Activated CD4-positive, alpha-beta memory T cell treated with anti-CD3 and anti-CD28 coated beads, Interleukin-2, amount 10 ng/mL, durations not matched to agents 7 days and 5 days (primary cell): ENCODE measurements around the gene BNC2. TPM values are rescaled to one million over a fixed set of nuclear protein-coding genes. Genes with fewer than 3 reads are reported as not detected.

Experiments used
- CTCF ChIA-PET: fragments of 350-600 bp; sonication (Branson Sonifier 250); formaldehyde crosslinking; loops from one replicate; lab custom pipeline; 2021; ENCODE audit warnings: antibody characterized with exemption, inconsistent platforms; lab: Charles Lee
- POLR2A ChIA-PET: fragments of 350-600 bp; sonication (Branson Sonifier 250); formaldehyde crosslinking; loops from one replicate; lab custom pipeline; 2021; ENCODE audit warnings: antibody characterized with exemption; lab: Charles Lee
- DNase-seq: peaks from one replicate; pipeline ENCODE4 v3.0.0-alpha.2; 2020
- H3K27ac Mint-ChIP-seq: one replicate; pipeline ENCODE4 v1.8.0; 2021; ENCODE audit warnings: mild to moderate bottlenecking, mixed read lengths
- H3K27me3 Mint-ChIP-seq: one replicate; pipeline ENCODE4 v1.8.0; 2021; ENCODE audit warnings: mixed read lengths
- H3K36me3 Mint-ChIP-seq: one replicate; pipeline ENCODE4 v1.8.0; 2021; ENCODE audit warnings: low read depth, mixed read lengths
- H3K4me1 Mint-ChIP-seq: one replicate; pipeline ENCODE4 v1.8.0; 2021; ENCODE audit warnings: mixed read lengths
- H3K4me3 Mint-ChIP-seq: one replicate; pipeline ENCODE4 v1.8.0; 2021; ENCODE audit warnings: mild to moderate bottlenecking, mixed read lengths
- H3K9me3 Mint-ChIP-seq: one replicate; pipeline ENCODE4 v1.8.0; 2021; ENCODE audit warnings: mixed read lengths
- total RNA-seq, 2 experiments: library from RNA; stranded (reverse); gene quantifications; one replicate each; pipeline ENCODE4 v1.2.3, GENCODE V29; 2021

The BNC2 gene
- total RNA-seq, 2 experiments from 2014 or later: not detected

DNA sequence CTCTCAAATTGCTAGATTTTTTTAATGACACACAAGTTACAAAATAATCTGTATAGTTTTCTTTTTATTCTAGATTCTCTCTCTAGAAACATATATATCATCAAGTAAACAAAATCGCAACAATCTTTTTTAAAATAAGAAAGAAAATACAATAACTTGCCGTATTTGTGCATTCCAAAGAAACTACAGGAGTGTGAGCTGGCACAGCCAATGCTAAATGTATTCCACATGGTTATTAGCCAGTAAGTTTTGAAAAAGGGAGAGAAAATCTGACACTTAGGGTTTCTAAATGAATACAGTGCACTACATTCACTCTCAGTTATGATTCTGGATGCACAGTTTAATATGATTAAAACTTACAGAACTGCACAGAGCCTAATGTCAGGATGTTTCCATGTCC lies 117.9 kb downstream of the BNC2 start:
- CTCF ChIA-PET: no interaction called here

GRCh38 chr9:16750553-16750952 lies 119.9 kb downstream of the BNC2 start:
- POLR2A ChIA-PET: no interaction called here
- DNase-seq: no peak
- CTCF ChIA-PET: no interaction called here
- Mint-ChIP-seq H3K4me1 (no peaks in the 10 kb centered on the region), H3K27me3 (no peaks in the 10 kb centered on the region), H3K4me3 (no peak overlapping the region), H3K27ac (no peak overlapping the region), H3K36me3 (no peaks in the 10 kb centered on the region), H3K9me3 (peaks cover 8% of the 10 kb centered on the region)

More for the DNA sequence above, 117.9 kb downstream of the BNC2 start:
- DNase-seq: no peak
- Mint-ChIP-seq H3K4me1 (no peaks in the 10 kb centered on the region), H3K27ac (no peak overlapping the region), H3K9me3 (peaks cover 5% of the 10 kb centered on the region), H3K27me3 (no peaks in the 10 kb centered on the region), H3K4me3 (no peak overlapping the region), H3K36me3 (no peaks in the 10 kb centered on the region)
- POLR2A ChIA-PET: no interaction called here

- CTCF ChIA-PET: no interaction called here
- Mint-ChIP-seq H3K27me3 (no peaks in the 10 kb centered on the region), H3K36me3 (no peaks in the 10 kb centered on the region), H3K4me1 (no peaks in the 10 kb centered on the region), H3K9me3 (peaks cover 6% of the 10 kb centered on the region), H3K4me3 (no peak overlapping the region), H3K27ac (no peak overlapping the region)
- no peak for DNase-seq
- POLR2A ChIA-PET: no interaction called here
Measured at GRCh38 chr9:16745359-16745758, 125.1 kb downstream of the BNC2 start.

DNA sequence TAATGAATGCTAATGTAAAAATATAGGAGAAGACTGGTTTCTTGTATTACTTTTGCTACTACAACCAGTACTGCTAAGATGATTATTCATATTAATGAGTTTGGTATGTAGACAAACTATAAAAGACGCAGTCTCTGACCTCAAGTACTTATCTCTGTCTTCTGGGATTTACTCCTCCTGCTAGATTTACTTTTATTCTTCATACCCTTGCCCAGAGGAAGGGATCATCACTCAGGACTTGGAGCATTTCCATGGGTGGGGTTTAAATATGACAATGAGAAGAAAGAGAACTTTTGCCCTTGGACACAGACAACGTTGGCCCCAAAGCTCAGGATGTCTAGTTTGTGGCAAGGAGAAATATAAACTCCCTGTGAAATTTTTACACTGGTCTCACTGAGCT lies 126.1 kb downstream of the BNC2 start:
- no peak overlapping the region for H3K4me3 Mint-ChIP-seq
- peaks cover 9% of the 10 kb centered on the region for H3K9me3 Mint-ChIP-seq
- CTCF ChIA-PET: no interaction called here
- no peak overlapping the region for H3K27ac Mint-ChIP-seq
- H3K4me1 Mint-ChIP-seq: no peaks in the 10 kb centered on the region
- no peak for DNase-seq
- H3K36me3 Mint-ChIP-seq: no peaks in the 10 kb centered on the region
- H3K27me3 Mint-ChIP-seq: no peaks in the 10 kb centered on the region
- POLR2A ChIA-PET: no interaction called here

DNA sequence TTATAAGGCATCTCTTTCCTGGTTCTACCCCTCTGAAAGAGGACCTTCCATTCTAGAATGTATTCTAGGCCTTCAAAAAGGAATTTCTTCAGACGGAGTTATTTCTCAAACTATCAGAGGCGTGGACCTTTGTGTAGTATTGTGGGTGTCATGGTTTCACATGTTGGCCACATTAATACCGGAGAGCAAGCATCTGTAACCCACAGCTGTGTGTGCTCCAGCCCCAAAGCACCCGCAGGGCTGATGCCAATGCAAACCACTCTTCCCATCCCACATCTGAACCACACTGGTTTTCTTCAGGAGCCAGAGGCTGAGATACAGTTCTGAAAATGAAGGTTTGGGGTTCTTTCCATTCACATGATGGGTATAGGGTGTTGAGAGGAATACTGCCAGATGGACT lies 127.1 kb downstream of the BNC2 start:
- CTCF ChIA-PET: no interaction called here
- Mint-ChIP-seq H3K27ac (no peak overlapping the region), H3K27me3 (no peaks in the 10 kb centered on the region), H3K36me3 (no peaks in the 10 kb centered on the region), H3K9me3 (peaks cover 9% of the 10 kb centered on the region), H3K4me1 (no peaks in the 10 kb centered on the region), H3K4me3 (no peak overlapping the region)
- no peak for DNase-seq
- POLR2A ChIA-PET: no interaction called here

- POLR2A ChIA-PET: no interaction called here
Measured at GRCh38 chr9:16735001-16735400, 135.5 kb downstream of the BNC2 start.

GRCh38 chr9:16732546-16732945 lies 137.9 kb downstream of the BNC2 start:
- no peak overlapping the region for H3K27ac Mint-ChIP-seq
- peaks cover 2% of the 10 kb centered on the region for H3K27me3 Mint-ChIP-seq
- H3K4me1 Mint-ChIP-seq: no peaks in the 10 kb centered on the region
- no peaks in the 10 kb centered on the region for H3K9me3 Mint-ChIP-seq
- no peak for DNase-seq
- POLR2A ChIA-PET: no interaction called here
- no peak overlapping the region for H3K4me3 Mint-ChIP-seq
- CTCF ChIA-PET: no interaction called here
- H3K36me3 Mint-ChIP-seq: no peaks in the 10 kb centered on the region

More at GRCh38 chr9:16735001-16735400, 135.5 kb downstream of the BNC2 start:
- no peak overlapping the region for H3K4me3 Mint-ChIP-seq
- H3K36me3 Mint-ChIP-seq: no peaks in the 10 kb centered on the region
- no peak overlapping the region for H3K27ac Mint-ChIP-seq
- CTCF ChIA-PET: no interaction called here
- no peaks in the 10 kb centered on the region for H3K27me3 Mint-ChIP-seq
- H3K9me3 Mint-ChIP-seq: peaks cover 2% of the 10 kb centered on the region
- no peaks in the 10 kb centered on the region for H3K4me1 Mint-ChIP-seq
- DNase-seq: no peak

DNA sequence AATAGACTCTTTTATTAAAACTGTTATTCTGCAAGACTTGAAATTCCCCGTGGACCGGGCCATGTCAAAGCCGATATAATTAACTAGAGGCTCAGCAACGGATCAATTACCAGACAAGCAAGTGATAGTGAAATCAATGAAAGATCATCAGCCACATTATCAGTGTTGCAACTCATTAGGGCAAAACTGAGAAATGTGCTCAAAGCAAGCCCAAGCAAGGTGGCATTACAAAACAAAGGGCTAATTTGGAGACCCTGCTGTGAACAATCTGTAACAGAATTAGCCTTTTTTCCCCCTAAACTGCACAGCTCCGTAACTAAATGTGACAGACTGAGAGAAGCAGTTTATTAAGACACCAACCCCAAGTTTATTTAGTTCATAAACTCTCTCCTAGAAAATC lies 140.3 kb downstream of the BNC2 start:
- H3K4me1 Mint-ChIP-seq: no peaks in the 10 kb centered on the region
- ChIA-PET POLR2A (no interaction called here), CTCF (no interaction called here)
- no peaks in the 10 kb centered on the region for H3K9me3 Mint-ChIP-seq
- H3K4me3 Mint-ChIP-seq: no peak overlapping the region
- no peak for DNase-seq
- peaks cover 17% of the 10 kb centered on the region for H3K27me3 Mint-ChIP-seq
- no peaks in the 10 kb centered on the region for H3K36me3 Mint-ChIP-seq
- H3K27ac Mint-ChIP-seq: no peak overlapping the region

DNA sequence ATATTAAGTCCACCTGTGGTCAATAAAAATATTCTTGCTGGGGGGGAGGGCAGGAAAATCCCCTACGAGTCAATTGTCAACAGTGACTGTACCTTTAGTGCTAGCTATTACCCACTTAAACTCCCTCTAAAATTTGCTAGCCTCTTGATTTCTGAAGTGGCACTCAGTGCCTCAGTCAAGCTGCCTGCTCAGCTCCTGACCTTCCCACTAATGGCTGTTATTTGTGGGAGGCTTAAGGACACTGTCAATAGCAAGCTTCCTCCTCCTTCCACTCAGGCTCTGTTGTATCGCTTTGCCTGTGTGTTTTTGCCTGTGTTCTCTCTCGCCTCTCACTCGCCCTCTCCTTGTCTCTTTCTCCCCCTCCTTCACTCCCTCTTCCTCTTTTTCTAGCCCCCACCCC lies 140.8 kb downstream of the BNC2 start:
- H3K27me3 Mint-ChIP-seq: peaks cover 17% of the 10 kb centered on the region
- no peaks in the 10 kb centered on the region for H3K4me1 Mint-ChIP-seq
- no peak for DNase-seq
- CTCF ChIA-PET: no interaction called here
- H3K4me3 Mint-ChIP-seq: no peak overlapping the region
- no peaks in the 10 kb centered on the region for H3K36me3 Mint-ChIP-seq
- POLR2A ChIA-PET: no interaction called here
- no peak overlapping the region for H3K27ac Mint-ChIP-seq
- H3K9me3 Mint-ChIP-seq: no peaks in the 10 kb centered on the region

- Mint-ChIP-seq H3K27me3 (peaks cover 17% of the 10 kb centered on the region), H3K4me3 (no peak overlapping the region), H3K27ac (no peak overlapping the region), H3K4me1 (no peaks in the 10 kb centered on the region), H3K36me3 (no peaks in the 10 kb centered on the region), H3K9me3 (no peaks in the 10 kb centered on the region)
- DNase-seq: no peak
- ChIA-PET CTCF (no interaction called here), POLR2A (no interaction called here)
Measured at GRCh38 chr9:16728137-16728508, 142.3 kb downstream of the BNC2 start.

DNA sequence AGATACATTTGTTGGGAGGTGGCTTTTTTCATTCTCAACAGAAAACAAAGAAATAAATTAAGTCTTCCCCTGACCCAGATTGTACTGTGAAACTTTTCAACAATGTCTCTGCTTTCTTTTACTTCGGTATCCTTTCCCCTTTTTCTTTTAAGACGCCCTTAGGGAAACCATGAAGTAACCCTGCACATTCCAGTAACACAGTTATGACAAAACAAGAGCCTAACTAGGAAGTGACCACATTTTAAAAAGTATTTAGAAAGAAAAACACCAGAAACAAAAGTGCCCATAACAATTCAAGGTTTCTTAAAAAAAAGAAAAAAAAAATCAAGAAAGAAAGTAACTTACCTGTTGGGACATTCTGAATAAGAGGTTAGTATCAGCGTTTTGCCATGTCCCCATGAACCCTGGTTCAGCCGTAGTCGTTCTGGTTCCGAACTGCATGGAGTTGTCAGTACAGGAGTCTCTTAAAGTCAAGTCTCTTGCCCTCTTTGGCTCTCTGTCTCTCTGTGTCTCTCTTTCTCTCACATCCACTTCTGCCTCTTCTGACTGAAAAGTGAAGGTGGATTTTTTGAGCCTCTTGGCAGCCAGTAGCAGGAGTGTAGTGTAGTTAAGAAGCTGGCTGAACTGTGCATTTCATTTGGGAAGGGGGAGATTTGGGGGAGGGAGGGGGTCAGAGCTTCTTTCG lies 142.9 kb downstream of the BNC2 start:
- POLR2A ChIA-PET: no interaction called here
- no peak for DNase-seq
- Mint-ChIP-seq H3K36me3 (no peaks in the 10 kb centered on the region), H3K4me3 (no peak overlapping the region), H3K9me3 (no peaks in the 10 kb centered on the region), H3K27me3 (peaks cover 17% of the 10 kb centered on the region), H3K27ac (no peak overlapping the region), H3K4me1 (no peaks in the 10 kb centered on the region)
- CTCF ChIA-PET: no interaction called here

DNA sequence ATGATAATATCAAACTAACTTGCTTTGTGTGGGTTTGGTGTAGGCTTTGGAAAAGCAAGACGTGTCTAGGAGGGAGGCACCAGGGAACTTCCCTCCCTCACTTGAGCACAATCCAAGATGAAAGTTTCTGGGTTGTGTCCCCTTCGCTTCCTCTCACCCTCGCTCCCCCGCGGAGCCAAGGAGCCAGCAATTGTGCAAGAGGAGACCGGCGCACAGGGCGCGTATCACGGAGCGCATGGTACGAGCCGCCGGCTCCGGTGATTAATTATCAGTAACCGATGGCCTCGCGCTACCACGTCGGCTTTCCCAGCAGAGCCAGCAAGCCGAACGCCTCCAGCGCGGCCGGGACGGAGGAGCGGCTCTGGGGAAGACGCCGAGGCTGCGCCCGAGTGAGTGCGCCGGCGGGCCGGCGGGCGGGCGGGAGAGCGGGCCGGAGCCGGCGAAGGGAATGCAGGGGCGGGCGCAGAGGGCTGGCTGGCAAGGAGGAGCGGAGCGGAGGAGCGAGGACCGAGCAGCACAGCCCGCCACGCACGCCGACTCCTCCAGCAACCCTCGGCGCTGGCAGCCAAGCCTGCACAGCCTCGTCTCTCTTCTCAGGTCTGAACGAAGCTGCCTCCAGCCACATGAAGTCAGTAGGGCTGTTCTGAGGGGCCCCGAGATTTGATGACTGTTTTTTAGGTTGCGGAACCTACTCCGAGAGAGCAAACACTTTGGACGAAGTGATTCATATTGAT lies 143.6 kb downstream of the BNC2 start:
- CTCF ChIA-PET: no interaction called here
- Mint-ChIP-seq H3K4me3 (no peak overlapping the region), H3K27me3 (peaks cover 17% of the 10 kb centered on the region), H3K36me3 (no peaks in the 10 kb centered on the region), H3K4me1 (no peaks in the 10 kb centered on the region), H3K27ac (no peak overlapping the region), H3K9me3 (no peaks in the 10 kb centered on the region)
- no peak for DNase-seq
- POLR2A ChIA-PET: no interaction called here

GRCh38 chr9:16726029-16726428 lies 144.4 kb downstream of the BNC2 start:
- no peaks in the 10 kb centered on the region for H3K36me3 Mint-ChIP-seq
- CTCF ChIA-PET: no interaction called here
- POLR2A ChIA-PET: no interaction called here
- H3K4me3 Mint-ChIP-seq: no peak overlapping the region
- H3K4me1 Mint-ChIP-seq: no peaks in the 10 kb centered on the region
- DNase-seq: no peak
- peaks cover 17% of the 10 kb centered on the region for H3K27me3 Mint-ChIP-seq
- H3K27ac Mint-ChIP-seq: no peak overlapping the region
- H3K9me3 Mint-ChIP-seq: no peaks in the 10 kb centered on the region

- Mint-ChIP-seq H3K4me1 (no peaks in the 10 kb centered on the region), H3K27ac (no peak overlapping the region), H3K36me3 (no peaks in the 10 kb centered on the region), H3K4me3 (no peak overlapping the region), H3K27me3 (peaks cover 17% of the 10 kb centered on the region), H3K9me3 (no peaks in the 10 kb centered on the region)
- CTCF ChIA-PET: no interaction called here
- DNase-seq: no peak
- POLR2A ChIA-PET: no interaction called here
Measured at GRCh38 chr9:16725066-16725465, 145.4 kb downstream of the BNC2 start.
